Ascending aorta (tissue), 2 donors: ENCODE data around the gene IL31RA. TPM values are rescaled to one million over a fixed set of nuclear protein-coding genes. Genes with fewer than 3 reads are reported as not detected.

ENCODE experiments used
- DNase-seq, 2 donors: peaks; one replicate each; pipeline ENCODE4 v3.0.0-alpha.2; 2019; ENCODE audit warnings: low spot score in 2 of 2
- H3K27ac ChIP-seq, 2 donors: fragments of 200-600 bp; sonication (generic); one replicate each; pipeline ENCODE4 v1.5.1; 2016 to 2017; ENCODE audit warnings: mild to moderate bottlenecking in 1 of 2
- H3K27me3 ChIP-seq: fragments of 200-600 bp; sonication (generic); one replicate; pipeline ENCODE4 v1.5.1; 2017
- H3K36me3 ChIP-seq, 2 donors: fragments of 200-600 bp; sonication (generic); one replicate each; pipeline ENCODE4 v1.5.1; 2016
- H3K4me1 ChIP-seq, 2 donors: fragments of 200-600 bp; sonication (generic); one replicate each; pipeline ENCODE4 v1.5.1; 2016 to 2017; ENCODE audit warnings: mild to moderate bottlenecking in 1 of 2
- H3K4me3 ChIP-seq, 2 donors: fragments of 200-600 bp; sonication (generic); one replicate each; pipeline ENCODE4 v1.5.1; 2016 to 2017; ENCODE audit warnings: mild to moderate bottlenecking in 1 of 2
- H3K9me3 ChIP-seq, 2 donors: fragments of 200-600 bp; sonication (generic); one replicate each; pipeline ENCODE4 v1.5.1; 2016
- intact Hi-C: fragments of 100-400 bp; cut with DNase I; formaldehyde crosslinking; loops from one replicate; pipeline ENCODE4 v1.15.1; 2023
- total RNA-seq: library from RNA; depleted of rRNA; stranded (reverse); fragments of >200 nt; gene quantifications from one replicate; pipeline ENCODE4 v1.1.0, GENCODE V29; 2016
- TF ChIP-seq, protein P1 (sequence below), 3 experiments: fragments of 200-600 bp in 2 of 3; fragments of 450-650 bp in 1 of 3; sonication (generic) in 2 of 3; IDR thresholded peaks; one replicate each; pipeline ENCODE4 v1.5.1; 2016 to 2019; ENCODE audit warnings: antibody characterized with exemption in 3 of 3, mild to moderate bottlenecking in 1 of 3, moderate library complexity in 1 of 3

Gene IL31RA
- total RNA-seq, 1 donor from 2014 or later = not detected

DNA sequence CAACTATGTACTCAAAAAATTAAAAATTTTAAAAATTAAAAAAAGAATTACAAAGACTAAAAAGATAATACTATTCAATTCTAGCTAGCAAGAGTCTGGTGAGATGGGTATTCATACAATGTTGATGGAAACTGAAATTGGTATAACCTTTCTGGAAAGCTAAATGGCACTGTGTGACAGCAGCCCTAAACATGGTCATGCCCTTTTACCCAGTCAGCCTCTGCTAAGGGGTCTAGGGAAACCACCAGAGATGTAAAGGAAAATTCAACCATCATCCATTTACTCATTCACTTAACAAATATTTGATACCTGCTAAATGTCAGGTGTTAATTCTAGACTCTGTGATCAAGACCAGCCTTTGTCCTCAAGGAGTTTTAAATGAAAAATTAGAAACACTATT is 29.3 kb downstream of the IL31RA start:
- H3K27ac ChIP-seq = no peak overlapping the region
- no peaks in the 10 kb centered on the region for H3K36me3 ChIP-seq
- no peak overlapping the region for H3K4me3 ChIP-seq
- TF ChIP-seq, protein P1, sequence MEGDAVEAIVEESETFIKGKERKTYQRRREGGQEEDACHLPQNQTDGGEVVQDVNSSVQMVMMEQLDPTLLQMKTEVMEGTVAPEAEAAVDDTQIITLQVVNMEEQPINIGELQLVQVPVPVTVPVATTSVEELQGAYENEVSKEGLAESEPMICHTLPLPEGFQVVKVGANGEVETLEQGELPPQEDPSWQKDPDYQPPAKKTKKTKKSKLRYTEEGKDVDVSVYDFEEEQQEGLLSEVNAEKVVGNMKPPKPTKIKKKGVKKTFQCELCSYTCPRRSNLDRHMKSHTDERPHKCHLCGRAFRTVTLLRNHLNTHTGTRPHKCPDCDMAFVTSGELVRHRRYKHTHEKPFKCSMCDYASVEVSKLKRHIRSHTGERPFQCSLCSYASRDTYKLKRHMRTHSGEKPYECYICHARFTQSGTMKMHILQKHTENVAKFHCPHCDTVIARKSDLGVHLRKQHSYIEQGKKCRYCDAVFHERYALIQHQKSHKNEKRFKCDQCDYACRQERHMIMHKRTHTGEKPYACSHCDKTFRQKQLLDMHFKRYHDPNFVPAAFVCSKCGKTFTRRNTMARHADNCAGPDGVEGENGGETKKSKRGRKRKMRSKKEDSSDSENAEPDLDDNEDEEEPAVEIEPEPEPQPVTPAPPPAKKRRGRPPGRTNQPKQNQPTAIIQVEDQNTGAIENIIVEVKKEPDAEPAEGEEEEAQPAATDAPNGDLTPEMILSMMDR (IDR thresholded peaks at IDR 0.05) = no peak
- no peak for DNase-seq
- H3K4me1 ChIP-seq = no peaks in the 10 kb centered on the region
- H3K9me3 ChIP-seq = peaks cover 0 to under 1% of the 10 kb centered on the region in 2 donors
- intact Hi-C loops = no loop called here
- no peaks in the 10 kb centered on the region for H3K27me3 ChIP-seq

DNA sequence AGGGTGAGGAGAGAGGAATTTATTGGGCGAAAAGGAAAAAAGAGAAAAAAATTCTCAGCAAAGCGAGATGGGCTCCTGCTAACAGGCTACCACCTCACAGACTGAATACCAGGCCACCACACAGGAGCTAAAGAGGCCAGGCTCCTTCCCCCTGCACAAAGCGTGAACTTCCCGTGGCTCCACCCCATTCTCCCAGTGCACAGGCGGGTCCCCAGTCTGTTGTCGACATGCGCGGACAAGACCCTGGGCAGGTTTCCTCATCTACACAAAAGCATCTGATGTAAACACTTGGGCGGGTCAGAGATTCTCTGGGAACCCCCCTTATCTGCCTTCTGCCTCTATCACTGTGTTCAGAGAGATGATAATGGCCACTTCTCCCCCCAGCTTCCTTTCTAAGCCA is 34.2 kb downstream of the IL31RA start:
- Histone ChIP-seq H3K4me3 (no peak overlapping the region), H3K9me3 (no peaks in the 10 kb centered on the region), H3K27me3 (no peaks in the 10 kb centered on the region), H3K27ac (no peak overlapping the region), H3K36me3 (no peaks in the 10 kb centered on the region), H3K4me1 (no peaks in the 10 kb centered on the region)
- TF ChIP-seq, protein P1 (IDR thresholded peaks at IDR 0.05) = no peak
- intact Hi-C loops = no loop called here
- no peak for DNase-seq

DNA sequence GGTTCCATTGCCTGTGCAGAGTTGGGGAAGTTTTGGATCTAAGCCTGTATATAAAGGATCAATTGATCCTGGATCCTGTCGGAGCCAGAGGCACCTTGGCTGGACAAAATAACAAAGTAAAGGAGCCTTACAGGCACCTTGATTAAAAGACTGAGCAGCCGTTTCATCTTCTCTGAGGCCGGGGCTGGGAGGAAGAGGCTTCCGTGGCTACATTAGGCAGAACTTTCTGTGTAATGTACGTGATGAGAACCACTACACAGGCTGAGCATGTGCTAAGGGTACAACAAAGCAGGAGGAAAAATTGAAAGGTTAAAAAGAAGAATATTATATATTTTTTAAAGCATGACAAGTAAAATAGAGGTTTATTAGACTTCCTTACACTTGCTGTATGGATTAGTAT is 37.0 kb downstream of the IL31RA start:
- Histone ChIP-seq H3K4me1 (no peaks in the 10 kb centered on the region), H3K9me3 (no peaks in the 10 kb centered on the region), H3K27ac (no peak overlapping the region), H3K27me3 (no peaks in the 10 kb centered on the region), H3K36me3 (no peaks in the 10 kb centered on the region), H3K4me3 (no peak overlapping the region)
- TF ChIP-seq, protein P1 (IDR thresholded peaks at IDR 0.05) = no peak
- intact Hi-C loops = no loop called here
- no peak for DNase-seq

DNA sequence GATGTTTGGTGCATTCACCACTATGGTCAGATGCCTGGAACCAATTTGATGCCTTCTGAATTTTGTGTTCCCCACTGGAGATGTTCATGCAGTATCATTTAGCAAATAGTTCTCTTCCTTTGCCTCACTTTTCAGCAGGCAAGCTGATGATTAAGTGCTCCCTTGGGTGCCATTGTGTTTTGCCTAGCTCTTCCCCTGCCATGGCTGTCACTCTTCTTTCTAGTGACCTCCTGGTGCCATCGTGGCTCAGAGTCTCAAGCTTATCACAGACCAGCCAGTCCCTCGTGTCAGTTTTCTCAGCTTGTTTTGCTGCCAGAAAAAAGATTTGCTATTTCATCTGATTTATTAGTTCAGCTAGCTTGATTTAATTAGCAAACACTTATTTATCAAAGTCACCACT is 41.3 kb downstream of the IL31RA start:
- intact Hi-C loops = no loop called here
- no peak for DNase-seq
- H3K9me3 ChIP-seq = no peaks in the 10 kb centered on the region
- no peaks in the 10 kb centered on the region for H3K4me1 ChIP-seq
- no peak overlapping the region for H3K4me3 ChIP-seq
- no peaks in the 10 kb centered on the region for H3K36me3 ChIP-seq
- TF ChIP-seq, protein P1 (IDR thresholded peaks at IDR 0.05) = no peak
- H3K27me3 ChIP-seq = no peaks in the 10 kb centered on the region
- no peak overlapping the region for H3K27ac ChIP-seq

DNA sequence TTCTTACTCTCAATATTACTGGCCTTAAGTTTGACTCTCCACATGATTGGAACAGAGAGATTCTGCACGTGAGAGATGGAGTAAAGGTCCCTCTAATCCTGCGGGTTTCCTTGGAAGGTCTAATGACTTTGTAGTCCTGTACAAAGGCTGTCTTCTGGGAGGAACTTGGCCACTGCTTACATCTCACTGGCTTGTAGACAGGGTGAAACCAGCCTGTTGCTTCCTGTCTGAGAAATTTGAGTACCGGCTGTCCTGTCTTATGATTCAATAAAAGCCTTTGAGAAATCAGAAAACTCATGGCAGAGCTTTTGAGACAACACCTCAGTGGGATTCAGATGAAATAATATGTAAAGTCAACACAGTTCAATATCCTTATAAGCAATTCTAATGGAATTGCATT is 43.0 kb downstream of the IL31RA start:
- no peak overlapping the region for H3K4me3 ChIP-seq
- no peak for DNase-seq
- H3K27me3 ChIP-seq = no peaks in the 10 kb centered on the region
- H3K27ac ChIP-seq = no peak overlapping the region
- no peaks in the 10 kb centered on the region for H3K36me3 ChIP-seq
- TF ChIP-seq, protein P1 (IDR thresholded peaks at IDR 0.05) = no peak
- intact Hi-C loops = no loop called here
- H3K9me3 ChIP-seq = no peaks in the 10 kb centered on the region
- H3K4me1 ChIP-seq = peaks cover 0 to 2% of the 10 kb centered on the region in 2 donors

DNA sequence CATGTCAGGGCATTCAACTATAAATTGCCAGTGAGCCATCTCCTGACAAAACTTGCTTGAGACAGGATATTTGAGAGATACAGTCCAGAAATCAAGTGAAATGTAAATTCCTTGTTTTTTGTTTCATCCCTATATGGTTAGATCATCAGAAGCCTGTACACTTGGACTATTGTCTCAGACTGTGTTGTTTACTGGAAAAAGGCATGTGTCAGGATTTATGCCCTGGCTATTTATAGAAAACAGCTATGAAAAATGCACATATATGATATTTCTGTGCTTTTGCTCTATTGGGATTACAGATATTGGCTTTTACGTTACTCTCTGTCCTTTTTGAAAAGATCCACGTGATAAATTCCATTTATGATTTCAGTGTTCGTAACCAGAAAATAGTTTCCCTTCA is 44.2 kb downstream of the IL31RA start:
- Histone ChIP-seq H3K27me3 (no peaks in the 10 kb centered on the region), H3K27ac (no peak overlapping the region), H3K4me3 (no peak overlapping the region), H3K36me3 (no peaks in the 10 kb centered on the region), H3K4me1 (peaks cover 0 to 2% of the 10 kb centered on the region in 2 donors), H3K9me3 (no peaks in the 10 kb centered on the region)
- intact Hi-C loops = no loop called here
- TF ChIP-seq, protein P1 (IDR thresholded peaks at IDR 0.05) = no peak
- no peak for DNase-seq
